HepG2 (cell line): Measurements from ENCODE around the gene SLC22A14. TPM values are rescaled to one million over a fixed set of nuclear protein-coding genes. Genes with fewer than 3 reads are reported as not detected.

ENCODE experiments used
- ATAC-seq: fragments of 200-7000 bp; cut with Tn5 transposase; 3 replicates; pipeline ENCODE4 v1.9.1; 2020; ENCODE audit warnings: mild to moderate bottlenecking, moderate library complexity
- BruUV-seq: library from RNA; stranded (reverse); fragments of 400-500 nt; replicated peaks from 2 replicates; lab custom pipeline; 2021; lab: Mats Ljungman, UMichigan
- CTCF ChIA-PET: fragments of 300-600 bp; formaldehyde crosslinking; extraction: SDS; loops from one replicate; lab custom pipeline; 2021; ENCODE audit warnings: low total read pairs, inconsistent platforms, low intra/inter-chr PET ratio; lab: Yijun Ruan, JAX
- POLR2A ChIA-PET: fragments of 350-600 bp; sonication (Branson Sonifier 250); formaldehyde crosslinking; loops from one replicate; lab custom pipeline; 2020; ENCODE audit warnings: antibody characterized with exemption, inconsistent platforms; lab: Yijun Ruan, JAX
- DNase-seq: peaks from one replicate; pipeline ENCODE4 v3.0.0-alpha.2; 2015; ENCODE audit warnings: low spot score
- FAIRE-seq: peaks from 3 replicates; lab custom pipeline; 2011; peaks lifted over from hg19 to GRCh38; lab: Jason Lieb, UNC
- H2AFZ ChIP-seq: one replicate; pipeline ENCODE4 v1.6.1; 2011; ENCODE audit warnings: low read length, inconsistent platforms
- H3K27ac ChIP-seq: fragments of 300-600 bp; 3 replicates; pipeline ENCODE4 v1.8.0; 2011; ENCODE audit warnings: mixed run types, mild to moderate bottlenecking, mixed read lengths, low read length, inconsistent platforms; ENCODE audit not compliant: insufficient read depth; ENCODE audit errors: extremely low read length
- H3K27me3 ChIP-seq, 2 experiments: fragments of 200-600 bp in 1 of 2; 2 replicates in 1 of 2; 3 replicates in 1 of 2; pipeline versions ENCODE4 v1.6.0 to v1.8.0; 2011; ENCODE audit warnings: low read length in 2 of 2, mild to moderate bottlenecking in 2 of 2, moderate library complexity in 2 of 2, inconsistent platforms in 1 of 2; ENCODE audit not compliant: insufficient read depth in 2 of 2, control insufficient read depth in 1 of 2
- H3K36me3 ChIP-seq, 2 experiments: fragments of 200-600 bp in 1 of 2; replicated peaks in 1 of 2; 2 replicates in 1 of 2; 3 replicates in 1 of 2; pipeline versions ENCODE4 v1.5.1 to v1.8.0; 2011; ENCODE audit warnings: low read length in 2 of 2, inconsistent platforms in 1 of 2; ENCODE audit not compliant: insufficient read depth in 2 of 2, control insufficient read depth in 1 of 2
- H3K4me1 ChIP-seq: 2 replicates; pipeline ENCODE4 v1.5.1; 2012; ENCODE audit warnings: low read length, inconsistent platforms; ENCODE audit not compliant: insufficient read depth
- H3K4me2 ChIP-seq: 2 replicates; pipeline ENCODE4 v1.6.0; 2011; ENCODE audit warnings: low read depth, low read length, inconsistent platforms
- H3K4me3 ChIP-seq, 3 experiments: fragments of 200-600 bp in 1 of 3; sonication (generic), shearing (Covaris generic) in 1 of 3; replicated peaks in 1 of 3; 2 replicates each; pipeline ENCODE4 v1.5.1; 2011 to 2016; ENCODE audit warnings: low read length in 3 of 3, inconsistent platforms in 2 of 3, low read depth in 2 of 3, mild to moderate bottlenecking in 2 of 3, control low read depth in 1 of 3, mixed read lengths in 1 of 3; ENCODE audit not compliant: insufficient read depth in 1 of 3
- H3K79me2 ChIP-seq: one replicate; pipeline ENCODE4 v1.6.1; 2011; ENCODE audit warnings: low read length, inconsistent platforms; ENCODE audit not compliant: insufficient read depth
- H3K9ac ChIP-seq: 2 replicates; pipeline ENCODE4 v1.6.0; 2011; ENCODE audit warnings: mild to moderate bottlenecking, low read depth, low read length, inconsistent platforms; ENCODE audit not compliant: insufficient read depth
- H3K9me3 ChIP-seq: 2 replicates; pipeline ENCODE4 v1.5.1; 2012; ENCODE audit warnings: mild to moderate bottlenecking, low read length
- H4K20me1 ChIP-seq: 2 replicates; pipeline ENCODE4 v1.6.0; 2011; ENCODE audit warnings: inconsistent platforms, mild to moderate bottlenecking, low read length, moderate library complexity; ENCODE audit not compliant: insufficient read depth
- CSRNP2 ChIP-seq: sonication (generic); formaldehyde crosslinking; conservative IDR thresholded peaks from 2 replicates; pipeline ENCODE4 v1.8.0; 2022; ENCODE audit warnings: low read depth, missing genetic modification reagents
- GATAD1 ChIP-seq: IDR thresholded peaks from 2 replicates; pipeline ENCODE4 v1.6.1; 2016; ENCODE audit warnings: missing genetic modification reagents, missing compliant biosample characterization
- KLF15 ChIP-seq: sonication (generic); formaldehyde crosslinking; IDR thresholded peaks from 2 replicates; pipeline ENCODE4 v1.8.1; 2023; ENCODE audit warnings: borderline replicate concordance, mild to moderate bottlenecking, inconsistent platforms, missing genetic modification reagents, mixed read lengths
- MXD4 ChIP-seq: IDR thresholded peaks from 2 replicates; pipeline ENCODE4 v1.6.1; 2016; ENCODE audit warnings: mild to moderate bottlenecking, missing biosample characterization, missing genetic modification reagents
- NFYC ChIP-seq: IDR thresholded peaks from 2 replicates; pipeline ENCODE4 v1.6.1; 2016; ENCODE audit warnings: missing genetic modification reagents, missing compliant biosample characterization
- POLR2AphosphoS2 ChIP-seq: IDR thresholded peaks from 2 replicates; pipeline ENCODE4 v1.6.1; 2011; ENCODE audit warnings: low read depth, low read length, improper control_type of control experiment
- THAP7 ChIP-seq: sonication (generic); formaldehyde crosslinking; IDR thresholded peaks from 2 replicates; pipeline ENCODE4 v1.8.1; 2023; ENCODE audit warnings: mild to moderate bottlenecking, missing genetic modification reagents
- ZKSCAN1 ChIP-seq: fragments of 150-350 bp; IDR thresholded peaks from 2 replicates; pipeline ENCODE4 v1.6.1; 2014; ENCODE audit warnings: low read length
- ZNF207 ChIP-seq: fragments of 450-650 bp; IDR thresholded peaks from 2 replicates; pipeline ENCODE4 v1.6.1; 2016; ENCODE audit warnings: antibody characterized with exemption, borderline replicate concordance
- ZNF546 ChIP-seq: sonication (generic); formaldehyde crosslinking; conservative IDR thresholded peaks from 2 replicates; pipeline ENCODE4 v1.8.1; 2023; ENCODE audit warnings: mild to moderate bottlenecking, missing genetic modification reagents
- WGBS: methylation state at CpG from one replicate; pipeline ENCODE4 v1.1.6; 2017; ENCODE audit warnings: low lambda C conversion rate; 5-methylcytosine and 5-hydroxymethylcytosine counted together
- in situ Hi-C: cut with HindIII; loops from 2 replicates; pipeline ENCODE4 v1.10.0; 2017; ENCODE audit warnings: low pct_unique_long_range_greater_than_20kb; ENCODE audit not compliant: extremely low pct_ligation_motif_present
- intact Hi-C: fragments of 100-400 bp; cut with micrococcal nuclease; formaldehyde crosslinking; loops from one replicate; pipeline ENCODE4 v1.10.0; 2022; ENCODE audit not compliant: unreplicated experiment
- polyA plus RNA-seq, 8 experiments: library from polyadenylated mRNA; depleted of rRNA in 3 of 8; stranded (reverse) in 7 of 8; unstranded in 1 of 8; fragments of >200 nt; fragmentation: Illumina TruSeq in 4 of 8; extraction: Trizol in 4 of 8; gene quantifications; 2 replicates each; pipeline versions ENCODE4 v1.2.1 to v1.2.3, GENCODE V29; 2011 to 2016; ENCODE audit warnings: low read depth in 4 of 8, missing spikeins in 1 of 8, mixed read lengths in 1 of 8; ENCODE audit not compliant: insufficient read depth in 1 of 8
- total RNA-seq, 5 experiments: library from RNA; depleted of rRNA; stranded (reverse); fragments of >200 nt; fragmentation: Illumina TruSeq; extraction: Trizol; gene quantifications; 2 replicates each; pipeline ENCODE4 v1.2.3, GENCODE V29; 2016; ENCODE audit warnings: low read depth in 1 of 5
- TF ChIP-seq, protein P1 (sequence below): IDR thresholded peaks from 2 replicates; pipeline ENCODE4 v1.6.1; 2012; ENCODE audit warnings: low read length, improper control_type of control experiment

SLC22A14 gene
- total and polyA plus RNA-seq, 2 of the 13 experiments (the other 11 are each of a cell fraction or from before 2014, with no cell fraction given): 0.03 TPM; not detected in 1

DNA sequence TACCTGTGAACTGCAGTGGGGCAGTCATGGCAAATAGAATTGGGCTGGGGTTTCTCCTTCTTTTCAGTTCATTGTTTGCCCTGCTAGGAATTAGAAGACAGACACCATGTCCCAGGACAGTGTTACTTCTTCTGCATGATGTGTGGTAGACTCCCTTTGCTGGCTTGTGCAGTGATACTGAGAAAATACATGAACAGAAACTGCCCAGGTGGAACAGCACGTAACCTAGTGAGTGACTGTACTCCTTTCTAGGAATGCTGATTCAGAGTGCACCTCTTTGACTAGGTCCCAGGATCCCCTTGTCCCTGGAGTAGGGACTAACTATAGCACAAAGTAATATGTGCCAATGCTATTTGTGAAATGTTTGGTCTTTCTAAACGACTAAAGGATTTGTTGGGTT is 27.2 kb upstream of the SLC22A14 start:
- H2AFZ ChIP-seq: no peak overlapping the region
- H3K79me2 ChIP-seq: no peaks in the 10 kb centered on the region
- TF ChIP-seq ZKSCAN1 (no peak), NFYC (no peak), ZNF207 (no peak), ZNF546 (no peak), GATAD1 (no peak), KLF15 (no peak), MXD4 (CRISPR knock-in tag) (no peak), CSRNP2 (CRISPR knock-in tag) (no peak), POLR2AphosphoS2 (no peak), THAP7 (CRISPR knock-in tag) (no peak)
- TF ChIP-seq, protein P1, sequence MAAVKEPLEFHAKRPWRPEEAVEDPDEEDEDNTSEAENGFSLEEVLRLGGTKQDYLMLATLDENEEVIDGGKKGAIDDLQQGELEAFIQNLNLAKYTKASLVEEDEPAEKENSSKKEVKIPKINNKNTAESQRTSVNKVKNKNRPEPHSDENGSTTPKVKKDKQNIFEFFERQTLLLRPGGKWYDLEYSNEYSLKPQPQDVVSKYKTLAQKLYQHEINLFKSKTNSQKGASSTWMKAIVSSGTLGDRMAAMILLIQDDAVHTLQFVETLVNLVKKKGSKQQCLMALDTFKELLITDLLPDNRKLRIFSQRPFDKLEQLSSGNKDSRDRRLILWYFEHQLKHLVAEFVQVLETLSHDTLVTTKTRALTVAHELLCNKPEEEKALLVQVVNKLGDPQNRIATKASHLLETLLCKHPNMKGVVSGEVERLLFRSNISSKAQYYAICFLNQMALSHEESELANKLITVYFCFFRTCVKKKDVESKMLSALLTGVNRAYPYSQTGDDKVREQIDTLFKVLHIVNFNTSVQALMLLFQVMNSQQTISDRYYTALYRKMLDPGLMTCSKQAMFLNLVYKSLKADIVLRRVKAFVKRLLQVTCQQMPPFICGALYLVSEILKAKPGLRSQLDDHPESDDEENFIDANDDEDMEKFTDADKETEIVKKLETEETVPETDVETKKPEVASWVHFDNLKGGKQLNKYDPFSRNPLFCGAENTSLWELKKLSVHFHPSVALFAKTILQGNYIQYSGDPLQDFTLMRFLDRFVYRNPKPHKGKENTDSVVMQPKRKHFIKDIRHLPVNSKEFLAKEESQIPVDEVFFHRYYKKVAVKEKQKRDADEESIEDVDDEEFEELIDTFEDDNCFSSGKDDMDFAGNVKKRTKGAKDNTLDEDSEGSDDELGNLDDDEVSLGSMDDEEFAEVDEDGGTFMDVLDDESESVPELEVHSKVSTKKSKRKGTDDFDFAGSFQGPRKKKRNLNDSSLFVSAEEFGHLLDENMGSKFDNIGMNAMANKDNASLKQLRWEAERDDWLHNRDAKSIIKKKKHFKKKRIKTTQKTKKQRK: no peak
- no peak overlapping the region for H3K27ac ChIP-seq
- 91% methylated on average over 2 of the region's 2 CpGs for WGBS
- BruUV-seq: no TSS peak
- POLR2A ChIA-PET: no interaction called here
- CTCF ChIA-PET: no interaction called here
- no peak for FAIRE-seq
- no peak for ATAC-seq
- intact Hi-C loops (no loop called here), in situ Hi-C loops (no loop called here)
- no peak overlapping the region for H3K4me2 ChIP-seq
- H3K36me3 ChIP-seq: peaks cover 15 to 47% of the 10 kb centered on the region in 2 experiments; a peak in 4 of 5 replicates
- H3K9ac ChIP-seq: no peak overlapping the region
- no peaks in the 10 kb centered on the region for H3K27me3 ChIP-seq
- H3K4me3 ChIP-seq: no peak overlapping the region
- H4K20me1 ChIP-seq: no peaks in the 10 kb centered on the region
- DNase-seq: no peak
- peaks cover 18% of the 10 kb centered on the region for H3K4me1 ChIP-seq
- no peaks in the 10 kb centered on the region for H3K9me3 ChIP-seq
